AG10803 (cell line): ENCODE measurements around the gene DMD.

ENCODE experiments used
- DNase-seq: peaks from one replicate; pipeline ENCODE4 v3.0.0; 2010; ENCODE audit warnings: low read depth
- H3K4me3 ChIP-seq: 2 replicates; pipeline ENCODE4 v1.5.1; 2011; ENCODE audit warnings: mild to moderate bottlenecking, low read length, control low read depth
- CTCF ChIP-seq: conservative IDR thresholded peaks from 2 replicates; pipeline ENCODE4 v1.5.1; 2011; ENCODE audit warnings: mild to moderate bottlenecking, low read length, control low read depth, inconsistent platforms

DMD gene

GRCh38 chrX:31331015-31331414 lies 1880.3 kb downstream of the DMD start:
- H3K4me3 ChIP-seq, result no peak overlapping the region
- TF ChIP-seq CTCF, result no peak
- DNase-seq, result peak; percentile 38

- H3K4me3 ChIP-seq, result no peak overlapping the region
- DNase-seq, result no peak
- TF ChIP-seq CTCF, result no peak
Observed at GRCh38 chrX:31329298-31329697, 1882.1 kb downstream of the DMD start.

- TF ChIP-seq CTCF, result no peak
- DNase-seq, result no peak
- no peak overlapping the region for H3K4me3 ChIP-seq
Observed at GRCh38 chrX:31323658-31324057, 1887.7 kb downstream of the DMD start.

GRCh38 chrX:31320740-31321139 lies 1890.6 kb downstream of the DMD start:
- no peak for TF ChIP-seq CTCF
- DNase-seq, result no peak
- no peak overlapping the region for H3K4me3 ChIP-seq

- DNase-seq, result peak; percentile 45
- H3K4me3 ChIP-seq, result no peak overlapping the region
- no peak for TF ChIP-seq CTCF
Observed at GRCh38 chrX:31319586-31319985, 1891.8 kb downstream of the DMD start.

- no peak overlapping the region for H3K4me3 ChIP-seq
- TF ChIP-seq CTCF, result no peak
- no peak for DNase-seq
Observed at GRCh38 chrX:31318866-31319265, 1892.5 kb downstream of the DMD start.

GRCh38 chrX:31316340-31316991 lies 1894.9 kb downstream of the DMD start:
- TF ChIP-seq CTCF, result no peak
- no peak for DNase-seq
- H3K4me3 ChIP-seq, result no peak overlapping the region
